NCI-H2107 treated with DMSO at 0.1 percent for 48 hours (cell line): ENCODE results near the gene SECISBP2.

Experiments
- DNase-seq: peaks from one replicate; lab custom pipeline; 2025; ENCODE audit not compliant: unreplicated experiment; lab: John Stamatoyannopoulos, UW

Gene SECISBP2

DNA sequence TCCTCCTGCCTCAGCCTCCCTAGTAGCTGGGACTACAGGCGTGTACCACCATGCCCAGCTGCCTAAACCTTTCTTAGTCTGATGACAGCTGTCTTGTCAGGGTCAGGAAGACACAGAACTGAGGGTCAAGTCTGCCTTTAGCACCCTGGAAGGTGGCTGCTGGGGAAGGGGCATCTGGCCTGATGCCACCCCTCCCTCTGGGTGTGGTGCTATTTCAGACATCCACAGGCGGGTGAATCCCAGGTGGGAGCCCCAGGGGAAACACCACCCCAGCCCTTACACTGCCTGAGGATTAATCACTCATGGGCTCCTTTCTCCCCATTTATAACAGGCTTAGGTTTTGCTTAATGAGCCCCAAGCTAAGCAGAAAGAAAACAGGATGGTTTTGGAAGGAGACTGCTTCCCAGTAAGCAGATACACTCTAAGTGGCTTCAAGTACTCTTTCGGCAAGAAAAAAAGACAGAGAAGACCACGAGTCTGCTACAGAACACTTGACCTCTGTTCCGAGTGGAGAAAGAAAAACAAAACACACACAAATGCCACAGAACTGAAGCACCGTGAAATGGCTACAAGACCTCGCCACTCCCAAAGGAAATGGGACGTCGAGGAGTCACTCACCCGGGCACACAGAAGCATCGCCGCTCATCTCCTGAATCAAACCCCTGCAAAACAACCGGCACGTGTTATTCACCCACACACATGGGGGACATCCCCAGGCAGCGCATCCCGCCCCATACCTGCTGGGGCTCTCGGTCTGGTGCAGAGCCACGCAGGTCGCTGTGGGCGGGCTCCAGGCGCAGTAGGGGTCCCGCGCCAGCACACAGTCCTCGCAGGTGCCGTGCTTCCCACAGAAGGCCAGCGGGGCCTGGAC lies 62.4 kb downstream of the SECISBP2 start:
- DNase-seq: no peak

DNA sequence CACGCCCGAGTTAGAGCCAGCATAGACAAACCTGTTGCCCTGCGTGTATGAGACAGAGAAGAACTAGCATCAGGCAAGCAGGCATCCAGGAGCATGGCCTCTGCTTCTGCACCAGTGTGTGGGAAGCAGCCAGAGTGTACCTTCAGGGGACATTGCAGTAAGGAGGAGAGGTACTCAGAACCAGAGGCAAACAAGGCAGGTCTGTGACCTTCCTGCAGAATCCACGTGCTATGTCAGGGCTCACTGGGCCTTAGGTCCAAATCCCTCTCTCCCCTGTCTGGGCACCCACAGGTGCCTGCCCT lies 63.0 kb downstream of the SECISBP2 start:
- no peak for DNase-seq

DNA sequence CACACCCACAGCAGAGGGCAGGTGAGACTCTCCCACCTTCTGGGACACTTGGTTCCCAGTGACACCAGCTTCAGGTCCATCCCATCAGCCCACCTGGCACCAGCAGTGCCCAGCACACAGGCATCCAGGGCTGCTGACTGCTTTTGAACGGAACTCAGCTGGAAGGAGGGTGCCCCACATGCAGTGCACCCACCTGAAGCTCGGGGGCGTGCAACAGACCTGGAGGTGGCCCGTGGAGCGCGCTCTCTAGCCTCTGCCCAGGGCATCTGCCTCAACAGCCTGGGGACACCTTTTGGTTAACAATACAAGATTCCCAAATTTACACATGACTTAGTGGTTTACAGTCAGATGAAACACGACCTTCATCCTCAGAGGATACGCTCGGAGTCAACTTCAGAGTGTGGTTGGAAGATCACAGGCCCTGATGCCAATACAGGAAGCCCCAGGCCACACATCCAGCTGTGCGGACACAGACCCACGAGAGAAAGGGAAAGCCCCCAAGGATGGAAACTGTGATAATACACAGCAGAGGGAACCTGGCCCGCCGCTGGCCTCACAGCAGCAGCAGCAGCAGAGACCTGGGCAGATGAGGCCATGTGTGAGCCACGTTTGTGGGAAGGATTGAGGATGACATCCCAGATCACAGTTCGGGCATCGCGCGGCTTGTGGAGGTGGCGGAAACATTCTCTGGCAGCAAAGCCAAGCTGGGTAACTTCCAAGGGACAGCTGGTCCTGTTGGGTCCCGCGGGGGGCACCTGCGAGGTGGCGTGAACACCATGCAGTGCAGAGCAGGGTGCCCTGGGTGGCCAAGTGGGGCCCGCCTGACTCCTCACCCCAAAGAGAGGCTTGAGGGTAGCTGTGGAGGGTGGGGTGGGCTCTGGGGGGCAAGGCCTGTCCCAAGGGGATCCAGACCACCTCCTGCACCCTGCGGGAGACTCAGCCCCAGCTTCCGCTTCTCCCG lies 64.0 kb downstream of the SECISBP2 start:
- no peak for DNase-seq

DNA sequence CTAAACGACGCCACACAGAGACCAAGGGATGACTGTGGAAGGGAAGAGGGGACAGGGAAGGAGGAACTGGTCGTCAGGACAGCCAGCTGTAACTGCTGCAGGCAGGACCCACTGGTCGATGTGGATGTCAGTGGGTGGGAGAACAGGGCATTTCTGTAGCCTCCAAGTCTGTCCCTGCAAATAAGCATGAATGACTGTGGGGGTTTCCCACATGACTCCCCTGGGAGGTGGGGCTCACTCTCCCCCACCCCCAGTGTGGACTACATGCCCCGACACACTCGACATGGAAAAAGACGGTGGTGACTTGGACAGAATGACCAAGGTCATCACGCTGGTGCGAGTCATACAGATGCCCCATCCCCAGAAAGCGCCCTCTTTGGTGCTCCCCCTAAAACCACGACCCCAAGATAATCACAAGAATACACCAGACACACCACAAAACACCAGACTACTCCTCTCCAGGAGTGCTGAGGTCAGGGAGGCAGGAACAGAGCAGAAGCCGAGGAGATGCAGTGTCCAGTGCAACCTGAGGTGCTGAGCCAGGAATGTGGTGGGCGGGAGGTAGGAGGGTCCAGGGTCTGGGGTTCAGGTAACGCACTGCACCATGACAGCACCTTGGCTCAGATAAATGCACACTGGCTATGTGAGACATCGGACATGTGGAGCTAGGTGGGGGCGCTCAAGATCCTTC lies 64.9 kb downstream of the SECISBP2 start:
- no peak for DNase-seq

DNA sequence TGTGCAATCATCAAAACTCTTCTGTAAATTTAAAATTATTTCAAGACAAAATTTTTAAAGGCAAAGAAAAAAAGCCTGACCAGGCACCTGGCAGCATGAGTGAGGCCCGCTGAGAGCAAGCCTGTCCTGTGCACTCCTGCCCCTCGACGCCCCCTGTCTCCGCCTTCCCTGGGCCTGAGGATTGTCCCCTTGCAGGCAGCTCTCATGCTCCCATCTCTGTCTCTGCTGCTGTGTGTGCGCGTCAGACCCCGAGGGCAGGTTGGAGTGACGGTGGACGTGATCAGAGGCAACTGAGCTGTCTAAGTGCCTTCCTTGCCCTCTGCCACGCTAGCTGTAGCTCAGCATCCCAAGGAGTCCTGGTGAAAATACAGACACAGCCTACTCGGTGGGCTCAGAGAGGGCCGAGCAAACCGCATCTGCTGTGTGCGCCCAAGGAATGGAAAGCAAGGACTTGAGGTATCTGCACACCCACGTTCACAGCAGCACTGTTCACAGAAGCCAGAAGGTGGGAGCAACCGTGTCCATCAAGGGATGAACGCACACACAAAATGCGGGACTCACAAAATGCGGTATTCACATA lies 65.5 kb downstream of the SECISBP2 start:
- DNase-seq: no peak

DNA sequence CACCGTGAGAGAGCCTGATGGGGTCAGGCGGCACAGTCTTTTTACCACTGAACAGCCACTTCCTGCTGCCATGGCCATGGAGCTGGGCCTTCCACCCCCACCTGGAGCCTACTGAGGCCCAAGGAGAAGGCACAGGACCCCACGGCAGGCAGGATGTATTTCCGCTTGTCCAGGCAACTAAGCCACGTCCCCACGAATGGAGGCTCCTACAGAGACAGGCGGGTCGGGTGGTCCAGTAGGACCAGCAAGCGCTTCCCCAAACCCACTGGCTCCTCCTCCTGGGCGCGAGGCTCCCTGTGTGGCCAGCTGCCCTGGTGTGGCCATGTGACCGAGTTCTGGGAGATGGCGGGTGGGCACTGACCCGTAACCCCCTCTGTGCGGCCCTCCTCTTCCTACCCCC lies 66.5 kb downstream of the SECISBP2 start:
- DNase-seq: no peak

DNA sequence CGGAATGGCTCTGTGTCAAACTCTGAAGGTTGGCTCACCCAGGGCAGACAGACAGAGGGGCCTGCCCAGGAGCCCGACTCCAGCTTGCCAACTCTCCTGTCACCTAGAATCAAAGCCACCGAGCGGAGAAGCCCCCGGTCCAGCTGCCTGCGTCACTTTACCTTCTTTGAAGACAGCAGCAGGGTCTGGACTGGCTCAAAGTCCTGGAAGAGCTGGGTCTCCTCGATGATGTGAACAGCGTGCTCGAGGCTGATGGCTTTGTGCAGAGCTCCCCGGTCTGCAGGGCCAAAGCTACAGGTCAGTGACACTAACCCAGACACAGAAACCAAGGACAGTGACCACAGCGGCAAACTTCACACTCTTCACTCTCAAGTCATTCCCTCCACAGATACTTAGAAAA lies 67.9 kb downstream of the SECISBP2 start:
- DNase-seq: no peak

DNA sequence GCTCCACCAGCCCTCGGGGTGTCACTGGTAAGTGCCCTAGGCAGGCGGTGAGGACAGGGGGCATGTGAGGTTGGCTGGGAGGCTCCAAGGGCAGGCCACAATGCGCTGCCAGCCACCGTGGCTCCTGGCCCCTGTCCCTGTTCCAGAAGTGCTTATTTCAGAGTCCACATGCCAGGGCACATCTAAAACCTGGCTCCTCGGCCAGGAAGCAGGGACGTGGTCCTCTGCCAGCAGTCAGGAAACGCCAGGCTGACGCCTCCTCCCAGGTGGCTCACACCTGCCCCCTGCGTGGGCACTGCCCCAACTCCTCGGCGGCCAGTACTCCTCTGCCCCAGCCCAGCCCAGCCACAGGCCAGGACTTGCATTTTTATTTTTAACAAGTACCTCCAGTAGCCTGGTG lies 68.5 kb downstream of the SECISBP2 start:
- DNase-seq: no peak

DNA sequence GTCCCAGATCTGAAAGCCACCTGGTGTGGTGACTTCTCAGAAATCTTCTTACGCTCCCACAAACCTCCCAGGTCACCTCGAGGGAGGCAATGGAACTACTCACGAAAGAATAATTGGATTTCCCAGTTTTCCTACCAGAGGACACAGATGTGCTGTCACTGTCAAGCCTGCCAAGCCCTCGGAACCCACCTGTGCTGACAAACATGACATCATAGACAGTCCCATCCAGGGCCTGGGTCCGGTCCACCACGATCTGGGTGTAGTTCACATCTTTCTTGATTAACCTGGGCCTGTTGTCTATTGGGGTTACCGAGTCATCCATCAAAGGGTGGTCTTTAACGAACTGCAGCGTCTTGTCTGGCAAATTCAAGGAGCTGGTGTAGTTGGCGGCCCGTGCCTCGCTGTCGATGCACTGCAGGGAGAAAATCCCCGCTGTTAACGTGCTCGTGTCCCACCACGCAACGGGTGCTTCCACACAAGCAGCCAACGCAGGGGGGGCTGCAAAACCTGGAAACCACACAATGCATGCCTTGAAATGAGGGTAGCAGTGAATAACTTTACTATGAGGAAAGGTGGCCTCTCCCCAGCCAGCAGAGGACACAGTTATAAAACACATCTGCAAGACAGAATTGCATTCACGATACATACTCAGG lies 69.0 kb downstream of the SECISBP2 start:
- no peak for DNase-seq

DNA sequence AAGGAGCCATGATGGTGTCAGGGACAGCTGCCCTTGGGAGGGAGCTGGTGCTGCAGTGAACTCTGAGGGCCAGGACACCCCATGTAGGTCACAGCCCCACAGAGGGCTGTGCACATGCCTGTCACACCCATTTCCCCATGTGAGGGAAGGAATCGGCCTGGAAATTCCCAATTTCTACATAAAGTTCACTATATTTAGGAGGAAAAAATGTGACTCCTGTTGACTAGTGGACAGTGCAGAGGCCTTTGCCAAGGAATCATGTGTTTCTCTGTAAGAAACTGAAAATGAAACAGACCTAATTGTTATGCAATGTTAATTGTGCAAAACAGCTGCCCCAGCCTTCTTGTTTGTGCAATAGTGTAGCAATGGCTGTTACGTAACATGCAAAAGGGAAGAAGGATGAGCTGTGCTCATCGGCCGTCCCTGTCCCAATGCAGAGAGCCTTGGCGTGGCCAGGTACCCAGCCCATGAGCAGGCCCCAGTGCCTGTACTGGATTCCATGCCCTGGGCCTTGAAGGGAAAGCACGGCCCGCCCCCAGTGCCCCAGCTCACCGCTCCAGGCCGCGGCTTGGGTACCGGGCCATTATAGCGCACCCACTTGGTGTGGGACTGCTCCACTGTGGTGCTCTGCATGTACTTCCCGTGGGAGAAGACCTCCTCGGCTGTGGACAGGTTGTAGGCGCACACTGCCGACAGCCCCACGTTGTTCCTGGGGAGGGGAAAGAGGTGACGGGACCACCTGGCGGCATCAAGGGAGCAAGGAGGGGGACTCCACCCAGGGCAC lies 70.0 kb downstream of the SECISBP2 start:
- no peak for DNase-seq

DNA sequence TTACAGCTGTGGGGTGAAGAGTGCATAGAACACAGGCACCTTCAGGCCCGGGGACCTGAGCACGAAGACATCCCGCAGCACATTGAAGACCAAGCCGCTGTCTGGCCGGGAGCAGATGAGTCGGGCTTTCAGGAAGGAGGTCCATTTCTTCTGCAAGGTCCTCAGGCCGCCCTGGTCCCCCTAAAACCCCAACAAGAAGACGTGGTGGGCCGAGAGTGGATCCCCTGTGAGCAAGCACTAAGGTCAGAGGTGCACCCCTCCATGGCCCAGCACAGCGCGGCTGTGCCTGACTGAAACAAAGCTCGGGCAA lies 70.5 kb downstream of the SECISBP2 start:
- DNase-seq: no peak

DNA sequence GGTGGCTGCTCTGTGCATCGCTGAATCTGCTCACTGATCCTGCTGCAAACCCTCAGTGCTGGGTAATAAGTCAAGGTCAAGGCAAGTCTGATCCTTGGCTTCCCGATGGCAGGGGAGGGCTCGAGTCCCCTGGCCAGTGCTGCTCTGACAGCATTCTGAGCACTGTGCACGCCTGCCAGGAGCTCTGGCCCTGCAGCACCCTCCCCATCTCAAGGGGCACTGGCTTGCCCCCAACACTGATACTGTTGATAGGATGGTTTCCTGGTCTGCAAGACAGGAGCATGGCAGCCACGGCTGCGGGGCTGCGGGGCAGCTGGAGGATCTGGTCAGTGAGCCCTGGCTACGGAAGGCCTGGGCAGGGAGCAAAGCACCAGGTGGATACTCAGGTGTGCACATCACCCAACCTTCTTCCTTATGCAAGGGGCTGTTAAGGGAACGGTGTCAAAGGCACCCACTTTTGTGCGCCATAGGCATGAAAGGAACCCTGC lies 71.8 kb downstream of the SECISBP2 start:
- DNase-seq: no peak

DNA sequence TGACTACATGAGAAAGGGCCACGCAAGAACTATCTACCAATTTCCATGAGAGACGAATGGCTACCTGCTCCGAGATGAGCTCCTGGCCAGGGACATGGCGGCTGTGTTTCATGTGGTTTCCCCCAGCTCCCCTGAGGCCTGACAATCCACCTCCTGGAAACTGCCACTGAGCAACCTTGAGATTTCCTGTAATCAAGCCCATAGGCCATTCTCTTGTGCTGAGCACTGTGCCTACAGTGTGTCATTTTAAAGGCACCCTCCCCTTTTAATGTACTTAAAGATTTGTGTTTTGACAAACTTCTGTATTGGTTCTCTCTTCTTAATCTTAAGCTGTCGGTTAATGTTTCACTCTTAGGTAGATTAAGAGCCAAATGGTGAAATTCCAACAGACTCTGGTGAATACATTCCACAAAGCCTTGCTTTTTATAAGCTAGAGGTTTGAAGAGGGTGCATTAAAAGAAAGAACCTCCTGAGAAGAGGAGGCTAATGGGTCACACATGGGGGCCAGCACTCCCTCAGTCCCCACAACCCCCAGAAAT lies 72.3 kb downstream of the SECISBP2 start:
- DNase-seq: no peak

DNA sequence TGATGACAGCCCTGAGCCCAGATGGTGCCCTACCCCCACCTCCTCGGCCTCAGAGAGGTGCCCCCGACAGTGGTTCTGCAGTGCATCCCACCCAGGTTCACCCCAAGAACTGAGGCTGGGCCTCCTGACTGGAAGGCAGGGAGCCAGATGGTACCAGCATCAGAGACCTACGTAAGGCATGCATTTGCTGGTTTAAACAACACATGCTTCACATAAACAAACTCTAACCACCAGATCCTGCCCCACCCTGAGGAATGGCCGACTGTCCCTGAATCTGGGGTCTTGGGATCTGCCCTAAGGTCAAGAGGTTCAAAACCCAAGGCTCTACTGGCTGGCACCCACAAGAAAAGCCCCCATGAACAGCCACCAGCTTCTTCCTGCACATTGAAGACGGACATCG lies 73.3 kb downstream of the SECISBP2 start:
- no peak for DNase-seq

DNA sequence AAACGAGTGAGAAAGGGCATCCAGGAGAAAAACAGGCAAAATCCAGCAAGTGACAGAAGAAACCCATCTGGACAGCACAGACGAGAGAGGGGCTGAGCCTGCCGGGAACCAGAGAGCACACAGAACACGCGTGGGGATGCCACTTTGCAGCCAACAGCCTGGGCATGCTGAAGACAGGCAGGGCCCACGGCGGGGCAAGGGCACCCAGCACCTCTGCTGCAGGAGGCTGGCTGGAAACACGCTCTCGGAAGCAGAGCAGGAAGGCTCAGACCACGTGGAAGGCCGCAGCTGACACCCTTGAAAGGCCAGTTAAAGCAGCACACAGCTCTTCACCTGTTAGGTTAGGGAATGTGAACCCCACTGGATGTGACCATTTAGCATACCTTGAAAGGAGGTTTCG lies 76.1 kb downstream of the SECISBP2 start:
- no peak for DNase-seq

DNA sequence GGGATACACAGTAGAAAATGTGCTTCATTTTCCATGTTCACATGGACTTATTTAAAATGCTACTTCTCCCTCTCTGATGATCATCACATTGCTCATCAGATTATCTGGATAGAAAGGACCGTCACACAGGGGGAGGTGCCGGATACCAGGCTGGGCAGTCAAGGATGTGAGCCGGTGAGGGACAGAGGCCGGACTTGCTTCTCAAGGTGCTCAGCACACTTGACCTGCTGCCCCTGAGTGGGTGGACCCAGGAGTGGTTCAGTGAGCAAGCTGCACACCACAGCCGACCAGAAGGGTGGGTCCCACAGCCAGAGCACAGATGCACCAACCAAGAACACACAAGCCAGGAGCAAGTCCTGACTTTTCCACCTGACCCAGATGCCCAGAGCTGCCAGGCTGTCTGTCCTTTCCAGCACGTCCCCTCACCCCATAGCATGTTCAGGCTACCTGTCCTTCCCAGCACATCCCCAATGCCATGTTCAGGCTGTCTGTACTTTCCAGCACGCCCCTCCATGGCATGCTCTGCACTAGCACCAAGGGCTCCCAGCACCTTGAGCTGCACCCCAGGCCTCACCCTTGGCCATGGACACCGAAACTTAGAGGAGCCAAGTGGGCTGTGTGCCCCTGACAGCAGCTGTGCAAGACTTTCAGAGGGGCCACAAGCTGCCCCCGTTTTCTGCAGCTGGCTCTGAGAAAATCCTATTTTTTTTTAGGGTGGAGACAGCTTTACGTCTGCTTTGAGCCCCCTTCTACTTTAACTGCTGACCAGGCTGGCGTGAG lies 77.8 kb downstream of the SECISBP2 start:
- no peak for DNase-seq

DNA sequence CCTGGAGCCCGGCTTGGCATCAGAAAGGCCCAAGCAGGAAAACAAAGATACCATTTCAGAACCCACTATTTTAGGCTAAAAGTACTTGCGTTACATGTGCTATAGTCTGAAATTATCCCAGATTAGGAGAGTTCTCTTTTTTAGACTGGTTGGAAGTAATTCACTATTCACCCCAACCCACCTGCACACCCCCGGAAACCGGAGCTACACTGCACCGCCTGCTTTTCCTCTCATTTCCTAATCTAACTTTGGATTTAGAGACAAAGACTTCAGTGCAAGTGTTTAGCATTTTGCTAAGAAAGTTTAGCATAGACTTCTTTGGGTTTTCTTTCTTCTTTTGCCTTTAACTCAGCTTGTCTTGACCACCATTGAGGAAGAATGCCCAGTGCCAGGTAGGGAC lies 79.2 kb downstream of the SECISBP2 start:
- DNase-seq: no peak

DNA sequence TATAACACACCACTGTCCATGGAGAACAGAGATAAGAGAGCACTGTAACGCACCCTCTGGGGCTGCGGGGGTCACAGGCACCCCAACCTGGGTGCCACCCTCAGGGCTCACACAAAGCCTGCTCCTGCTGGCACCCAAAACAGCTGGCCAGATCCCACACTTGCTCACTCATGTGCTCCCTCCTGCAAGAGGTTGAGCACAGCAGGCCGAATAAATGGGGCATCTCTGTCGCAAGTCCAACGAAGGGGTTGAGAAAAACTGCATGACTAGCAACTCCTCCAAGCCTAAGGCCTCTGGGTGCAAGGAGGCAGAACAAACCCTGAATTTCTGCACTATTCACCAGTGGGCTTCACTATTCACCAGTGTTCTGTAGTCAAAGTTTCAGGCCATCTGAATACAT lies 80.3 kb downstream of the SECISBP2 start:
- no peak for DNase-seq
